ENCODE results near the gene CHCHD10. TPM values are rescaled to one million over a fixed set of nuclear protein-coding genes. Genes with fewer than 3 reads are reported as not detected.

Gene CHCHD10
- total RNA-seq, 1 experiment from 2014 or later: 178 TPM

- no peaks in the 10 kb centered on the region for H3K4me1 ChIP-seq
- H3K27me3 Mint-ChIP-seq (ENCODE audit: insufficient read depth, unreplicated experiment): no peaks in the 10 kb centered on the region
- H3K36me3 ChIP-seq (ENCODE audit: control insufficient read depth, insufficient read depth, low read length): no peaks in the 10 kb centered on the region
- H3K27me3 ChIP-seq (replicated peaks; ENCODE audit: control insufficient read depth, insufficient read depth, low read length): no peaks in the 10 kb centered on the region
- TF ChIP-seq CTCF (IDR thresholded peaks at IDR 0.05; ENCODE audit: insufficient read depth in 1 of 2, low read depth in 1 of 2, low read length in 1 of 2, severe bottlenecking in 1 of 2, unreplicated experiment in 1 of 2): no peak
- H3K9me3 Mint-ChIP-seq (ENCODE audit: unreplicated experiment): no peaks in the 10 kb centered on the region
- no peak overlapping the region for H3K4me3 ChIP-seq (ENCODE audit: low read depth, low read length)
- H3K4me1 Mint-ChIP-seq (ENCODE audit: low read depth, unreplicated experiment): no peaks in the 10 kb centered on the region
- POLR2A ChIA-PET: no interaction called here
- no peaks in the 10 kb centered on the region for H3K9me3 ChIP-seq
- H3K27ac Mint-ChIP-seq (ENCODE audit: unreplicated experiment): no peak overlapping the region
- no peak overlapping the region for H3K4me3 Mint-ChIP-seq (ENCODE audit: unreplicated experiment)
- intact Hi-C loops (cut with micrococcal nuclease; ENCODE audit: unreplicated experiment): no loop called here
- DNase-seq: no peak
- BruUV-seq (replicated peaks): no TSS peak
- CTCF ChIA-PET: no interaction called here
- H3K36me3 Mint-ChIP-seq (ENCODE audit: insufficient read depth, unreplicated experiment): peaks cover 5% of the 10 kb centered on the region
These were observed 7.7 kb downstream of the CHCHD10 start for GRCh38 chr22:23760056-23760455.

- Mint-ChIP-seq H3K27me3 (ENCODE audit: insufficient read depth, unreplicated experiment) (no peaks in the 10 kb centered on the region), H3K36me3 (ENCODE audit: insufficient read depth, unreplicated experiment) (peaks cover under 1% of the 10 kb centered on the region), H3K4me3 (ENCODE audit: unreplicated experiment) (no peak overlapping the region), H3K4me1 (ENCODE audit: low read depth, unreplicated experiment) (no peaks in the 10 kb centered on the region), H3K9me3 (ENCODE audit: unreplicated experiment) (no peaks in the 10 kb centered on the region), H3K27ac (ENCODE audit: unreplicated experiment) (no peak overlapping the region)
- intact Hi-C loops (cut with micrococcal nuclease; ENCODE audit: unreplicated experiment): no loop called here
- POLR2A ChIA-PET: no interaction called here
- DNase-seq: no peak
- no TSS peak for BruUV-seq (replicated peaks)
- Histone ChIP-seq H3K36me3 (ENCODE audit: control insufficient read depth, insufficient read depth, low read length) (no peaks in the 10 kb centered on the region), H3K4me3 (ENCODE audit: low read depth, low read length) (no peak overlapping the region), H3K4me1 (no peaks in the 10 kb centered on the region), H3K9me3 (no peaks in the 10 kb centered on the region), H3K27me3 (replicated peaks; ENCODE audit: control insufficient read depth, insufficient read depth, low read length) (no peaks in the 10 kb centered on the region)
- no peak for TF ChIP-seq CTCF (IDR thresholded peaks at IDR 0.05; ENCODE audit: insufficient read depth in 1 of 2, low read depth in 1 of 2, low read length in 1 of 2, severe bottlenecking in 1 of 2, unreplicated experiment in 1 of 2)
- CTCF ChIA-PET: no interaction called here
These were observed 8.2 kb downstream of the CHCHD10 start for GRCh38 chr22:23759566-23759965.

- no peaks in the 10 kb centered on the region for H3K27me3 Mint-ChIP-seq (ENCODE audit: insufficient read depth, unreplicated experiment)
- no peaks in the 10 kb centered on the region for H3K36me3 Mint-ChIP-seq (ENCODE audit: insufficient read depth, unreplicated experiment)
- H3K36me3 ChIP-seq (ENCODE audit: control insufficient read depth, insufficient read depth, low read length): no peaks in the 10 kb centered on the region
- H3K4me1 Mint-ChIP-seq (ENCODE audit: low read depth, unreplicated experiment): no peaks in the 10 kb centered on the region
- no peaks in the 10 kb centered on the region for H3K9me3 Mint-ChIP-seq (ENCODE audit: unreplicated experiment)
- no peak for TF ChIP-seq CTCF (IDR thresholded peaks at IDR 0.05; ENCODE audit: insufficient read depth in 1 of 2, low read depth in 1 of 2, low read length in 1 of 2, severe bottlenecking in 1 of 2, unreplicated experiment in 1 of 2)
- H3K27ac Mint-ChIP-seq (ENCODE audit: unreplicated experiment): no peak overlapping the region
- no peaks in the 10 kb centered on the region for H3K27me3 ChIP-seq (replicated peaks; ENCODE audit: control insufficient read depth, insufficient read depth, low read length)
- POLR2A ChIA-PET: no interaction called here
- no peaks in the 10 kb centered on the region for H3K9me3 ChIP-seq
- intact Hi-C loops (cut with micrococcal nuclease; ENCODE audit: unreplicated experiment): no loop called here
- BruUV-seq (replicated peaks): no TSS peak
- DNase-seq: no peak
- H3K4me3 Mint-ChIP-seq (ENCODE audit: unreplicated experiment): no peak overlapping the region
- H3K4me1 ChIP-seq: 0 out of 2 replicates have a peak, but pooled peaks cover 3% of the 10 kb centered on the region
- CTCF ChIA-PET: interaction anchor here (1.0 kb wide), 1 partner anchor 14 kb away, joined by 3 read pairs; no protein-coding TSS in a partner anchor
- no peak overlapping the region for H3K4me3 ChIP-seq (ENCODE audit: low read depth, low read length)
These were observed 10.9 kb downstream of the CHCHD10 start for GRCh38 chr22:23756891-23757290.

Data from Caco-2 (cell line).